Breast epithelium (tissue), 3 donors: ENCODE data around the gene CENPO.

ENCODE experiments used
- CTCF ChIP-seq, 3 donors: fragments of 450-650 bp; IDR thresholded peaks; one replicate each; pipeline ENCODE4 v1.5.1; 2016 to 2017; ENCODE audit warnings: antibody characterized with exemption in 3 of 3, mild to moderate bottlenecking in 3 of 3, moderate library complexity in 3 of 3
- POLR2AphosphoS5 ChIP-seq, 3 donors: sonication (generic); formaldehyde crosslinking; IDR thresholded peaks; one replicate each; pipeline ENCODE4 v1.6.1; 2017; ENCODE audit warnings: antibody characterized with exemption in 3 of 3

- no peak for TF ChIP-seq CTCF (IDR thresholded peaks at IDR 0.05)
- no peak for TF ChIP-seq POLR2AphosphoS5 (IDR thresholded peaks at IDR 0.05)
Observed at GRCh38 chr2:24830351-24830750, 37.1 kb downstream of the CENPO start.
